OCI-LY3 (cell line): Measurements from ENCODE around the gene MGMT.

Experiments used
- H2AFZ ChIP-seq: fragments of 200-600, 300-600 bp; shearing (Covaris generic); 2 replicates; pipeline ENCODE4 v1.6.0; 2014; ENCODE audit warnings: antibody characterized with exemption, low read depth, low read length
- H3K27ac ChIP-seq: fragments of 200-600, 300-600 bp; sonication (generic); 2 replicates; pipeline ENCODE4 v1.5.1; 2014; ENCODE audit warnings: mild to moderate bottlenecking, low read length, moderate library complexity, mixed read lengths
- H3K27me3 ChIP-seq: fragments of 200-600, 300-600 bp; sonication (generic); 2 replicates; pipeline ENCODE4 v1.6.1; 2014; ENCODE audit warnings: low read depth, low read length, mixed read lengths
- H3K36me3 ChIP-seq: fragments of 200-600, 300-600 bp; sonication (generic); replicated peaks from 2 replicates; pipeline ENCODE3; 2014; ENCODE audit warnings: low read depth, low read length, mixed read lengths
- H3K4me1 ChIP-seq: fragments of 300-600, 200-600 bp; sonication (generic); 2 replicates; pipeline ENCODE4 v1.6.1; 2014; ENCODE audit warnings: low read length, mixed read lengths
- H3K4me2 ChIP-seq: fragments of 200-600, 300-600 bp; sonication (generic); 2 replicates; pipeline ENCODE4 v1.6.1; 2014; ENCODE audit warnings: low read length, mixed read lengths
- H3K4me3 ChIP-seq: fragments of 300-600, 200-600 bp; sonication (generic); 2 replicates; pipeline ENCODE4 v1.5.1; 2014; ENCODE audit warnings: antibody characterized with exemption, mild to moderate bottlenecking, low read length, moderate library complexity
- H3K79me2 ChIP-seq: fragments of 300-600, 200-600 bp; shearing (Covaris generic); 2 replicates; pipeline ENCODE4 v1.6.1; 2014; ENCODE audit warnings: mild to moderate bottlenecking, low read length, mixed read lengths
- H3K9ac ChIP-seq: fragments of 300-600, 200-600 bp; shearing (Covaris generic); 2 replicates; pipeline ENCODE4 v1.6.0; 2014; ENCODE audit warnings: mild to moderate bottlenecking, low read length, moderate library complexity
- H3K9me3 ChIP-seq: fragments of 200-600, 300-600 bp; shearing (Covaris generic); 2 replicates; pipeline ENCODE4 v1.6.1; 2014; ENCODE audit warnings: low read length, mixed read lengths; ENCODE audit not compliant: insufficient read depth
- H4K20me1 ChIP-seq: fragments of 200-600, 300-600 bp; sonication (generic); 2 replicates; pipeline ENCODE4 v1.6.1; 2016; ENCODE audit warnings: low read length, mixed read lengths; ENCODE audit not compliant: insufficient read depth
- EZH2phosphoT487 ChIP-seq: fragments of 200-600 bp; shearing (Covaris generic); IDR thresholded peaks from 2 replicates; pipeline ENCODE4 v1.6.1; 2018; ENCODE audit warnings: antibody characterized with exemption, mixed run types, low read depth
- TF ChIP-seq, protein P1 (sequence below): fragments of 200-600, 300-600 bp; sonication (generic); IDR thresholded peaks from 2 replicates; pipeline ENCODE4 v1.5.1; 2014; ENCODE audit warnings: antibody characterized with exemption, low read length, low read depth

MGMT gene

DNA sequence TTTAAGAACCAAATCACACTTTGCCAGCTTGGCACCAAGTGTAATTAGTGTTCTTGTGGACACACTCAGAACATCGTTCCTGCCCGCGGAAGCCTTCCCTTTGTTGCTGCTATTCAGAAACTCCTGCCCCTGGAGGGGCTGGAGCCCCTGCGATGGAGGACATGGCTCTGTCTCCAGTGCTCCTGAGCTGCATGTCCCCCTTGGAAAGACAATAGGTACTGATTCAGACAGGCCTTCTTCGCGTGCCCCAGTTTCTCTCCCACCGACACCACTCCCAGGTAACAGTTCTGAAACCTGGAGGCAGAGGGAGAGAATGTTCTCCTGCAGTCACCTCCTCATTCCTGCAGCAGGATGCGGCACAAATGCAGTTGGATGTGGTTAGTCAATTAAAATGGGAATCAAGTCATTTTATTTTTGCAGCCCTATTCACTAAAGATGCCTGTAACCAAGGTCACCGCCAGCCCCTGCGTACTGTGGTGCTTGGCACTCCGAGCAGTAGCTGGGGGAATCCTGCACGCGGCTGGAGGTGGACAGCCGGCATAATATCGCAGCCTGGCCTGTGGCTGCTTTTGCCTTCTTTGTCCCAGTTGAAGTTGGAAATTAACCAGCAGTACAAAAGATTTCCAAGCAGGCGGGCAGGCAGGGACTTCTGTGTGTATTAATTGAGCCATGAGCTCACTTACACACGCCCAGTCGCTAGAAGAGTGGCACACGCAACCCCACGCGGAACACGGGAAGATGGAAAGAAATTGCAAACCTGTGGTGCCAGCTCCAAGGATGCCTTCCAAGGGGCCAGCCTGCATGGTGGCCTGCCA lies 291.4 kb downstream of the MGMT start:
- Histone ChIP-seq H3K9ac (no peak overlapping the region), H3K36me3 (no peaks in the 10 kb centered on the region), H2AFZ (no peak overlapping the region), H3K9me3 (no peaks in the 10 kb centered on the region), H3K4me1 (no peaks in the 10 kb centered on the region), H3K4me3 (no peak overlapping the region), H3K79me2 (no peaks in the 10 kb centered on the region), H4K20me1 (no peaks in the 10 kb centered on the region), H3K4me2 (no peak overlapping the region), H3K27me3 (no peaks in the 10 kb centered on the region), H3K27ac (no peak overlapping the region)
- no peak for TF ChIP-seq EZH2phosphoT487
- TF ChIP-seq, protein P1, sequence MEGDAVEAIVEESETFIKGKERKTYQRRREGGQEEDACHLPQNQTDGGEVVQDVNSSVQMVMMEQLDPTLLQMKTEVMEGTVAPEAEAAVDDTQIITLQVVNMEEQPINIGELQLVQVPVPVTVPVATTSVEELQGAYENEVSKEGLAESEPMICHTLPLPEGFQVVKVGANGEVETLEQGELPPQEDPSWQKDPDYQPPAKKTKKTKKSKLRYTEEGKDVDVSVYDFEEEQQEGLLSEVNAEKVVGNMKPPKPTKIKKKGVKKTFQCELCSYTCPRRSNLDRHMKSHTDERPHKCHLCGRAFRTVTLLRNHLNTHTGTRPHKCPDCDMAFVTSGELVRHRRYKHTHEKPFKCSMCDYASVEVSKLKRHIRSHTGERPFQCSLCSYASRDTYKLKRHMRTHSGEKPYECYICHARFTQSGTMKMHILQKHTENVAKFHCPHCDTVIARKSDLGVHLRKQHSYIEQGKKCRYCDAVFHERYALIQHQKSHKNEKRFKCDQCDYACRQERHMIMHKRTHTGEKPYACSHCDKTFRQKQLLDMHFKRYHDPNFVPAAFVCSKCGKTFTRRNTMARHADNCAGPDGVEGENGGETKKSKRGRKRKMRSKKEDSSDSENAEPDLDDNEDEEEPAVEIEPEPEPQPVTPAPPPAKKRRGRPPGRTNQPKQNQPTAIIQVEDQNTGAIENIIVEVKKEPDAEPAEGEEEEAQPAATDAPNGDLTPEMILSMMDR = no peak

DNA sequence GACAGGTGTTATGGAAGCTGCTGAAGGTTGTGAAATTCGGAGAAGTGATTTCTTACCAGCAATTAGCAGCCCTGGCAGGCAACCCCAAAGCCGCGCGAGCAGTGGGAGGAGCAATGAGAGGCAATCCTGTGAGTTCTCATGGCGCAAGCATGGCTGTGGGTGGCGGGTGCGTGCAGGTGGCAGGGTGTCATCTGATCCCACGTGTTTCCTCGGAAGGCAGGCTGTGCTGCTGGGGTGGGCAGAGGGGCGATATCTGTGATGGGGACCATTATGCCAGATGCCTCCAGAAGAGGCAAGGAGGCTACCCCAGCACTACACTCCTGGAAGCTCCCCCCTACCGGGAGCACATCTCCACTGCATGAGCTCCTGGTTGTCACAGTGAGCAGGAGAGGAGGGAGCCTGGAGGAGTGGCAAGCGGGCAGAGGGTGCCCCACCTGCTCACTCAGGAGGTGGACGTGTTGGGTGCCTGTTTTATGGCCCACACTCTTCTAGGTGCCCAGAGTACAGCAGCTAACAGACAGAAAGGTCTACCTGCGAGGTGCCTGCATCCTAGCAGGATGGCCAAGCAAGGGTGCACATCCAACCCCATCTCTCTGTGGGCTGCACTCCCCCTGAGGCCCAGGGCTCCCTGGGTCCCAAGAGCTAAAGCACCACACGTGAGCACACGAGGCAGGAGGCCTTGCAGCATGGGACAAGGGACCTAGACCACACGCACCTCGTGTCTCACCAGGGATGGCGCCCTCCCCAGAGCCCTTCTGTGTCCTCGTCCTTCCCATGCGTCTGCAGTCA lies 292.4 kb downstream of the MGMT start:
- Histone ChIP-seq H3K4me2 (no peak overlapping the region), H2AFZ (no peak overlapping the region), H3K27ac (no peak overlapping the region), H3K27me3 (no peaks in the 10 kb centered on the region), H3K9me3 (no peaks in the 10 kb centered on the region), H4K20me1 (no peaks in the 10 kb centered on the region), H3K36me3 (no peaks in the 10 kb centered on the region), H3K4me1 (no peaks in the 10 kb centered on the region), H3K9ac (no peak overlapping the region), H3K79me2 (no peaks in the 10 kb centered on the region), H3K4me3 (no peak overlapping the region)
- no peak for TF ChIP-seq EZH2phosphoT487
- TF ChIP-seq, protein P1 = no peak

DNA sequence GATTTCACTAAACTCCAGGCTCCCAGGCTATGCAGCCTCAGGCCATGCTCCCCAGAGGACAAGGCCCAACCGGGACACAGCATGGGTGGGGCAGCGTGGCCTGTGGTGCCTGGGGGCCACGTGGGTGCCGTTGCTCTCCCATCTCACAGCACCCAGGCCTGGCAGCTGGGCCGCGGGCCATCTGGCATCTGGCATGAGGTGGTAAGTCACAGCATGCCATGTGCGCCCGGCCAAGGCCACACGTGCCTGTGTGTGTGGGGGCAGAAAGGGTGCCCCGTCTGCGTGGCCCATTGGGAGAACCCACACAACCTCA lies 292.9 kb downstream of the MGMT start:
- no peak overlapping the region for H3K27ac ChIP-seq

DNA sequence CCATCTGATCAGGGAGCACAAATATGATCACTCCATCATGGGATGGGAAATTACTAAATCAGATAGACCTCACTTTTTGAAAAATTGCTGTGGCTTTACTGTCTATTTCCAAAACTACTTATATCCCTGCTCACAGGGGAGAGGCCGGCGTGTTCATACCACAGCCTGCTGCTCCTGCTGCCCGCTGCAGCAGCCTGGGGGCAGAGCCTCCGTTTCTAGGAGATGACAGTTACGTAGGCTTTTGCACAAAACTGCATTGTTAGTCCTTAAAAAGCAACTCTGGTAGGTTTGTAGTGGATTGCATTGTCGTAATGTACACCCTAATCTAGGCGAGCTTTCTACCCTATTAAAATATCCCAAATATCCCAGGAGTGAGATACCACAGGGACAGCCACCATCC lies 293.4 kb downstream of the MGMT start:
- no peaks in the 10 kb centered on the region for H4K20me1 ChIP-seq
- no peaks in the 10 kb centered on the region for H3K79me2 ChIP-seq
- TF ChIP-seq, protein P1 = no peak
- no peak for TF ChIP-seq EZH2phosphoT487
- H3K4me1 ChIP-seq = no peaks in the 10 kb centered on the region
- no peak overlapping the region for H3K4me3 ChIP-seq
- no peak overlapping the region for H3K4me2 ChIP-seq
- H3K27me3 ChIP-seq = no peaks in the 10 kb centered on the region
- H3K9ac ChIP-seq = no peak overlapping the region
- no peak overlapping the region for H3K27ac ChIP-seq
- no peak overlapping the region for H2AFZ ChIP-seq
- no peaks in the 10 kb centered on the region for H3K36me3 ChIP-seq
- no peaks in the 10 kb centered on the region for H3K9me3 ChIP-seq

More for the DNA sequence above, 292.9 kb downstream of the MGMT start:
- no peak for TF ChIP-seq EZH2phosphoT487
- TF ChIP-seq, protein P1 = no peak
- Histone ChIP-seq H3K4me1 (no peaks in the 10 kb centered on the region), H3K4me2 (no peak overlapping the region), H4K20me1 (no peaks in the 10 kb centered on the region), H3K4me3 (no peak overlapping the region), H3K27me3 (no peaks in the 10 kb centered on the region), H3K9me3 (no peaks in the 10 kb centered on the region), H2AFZ (no peak overlapping the region), H3K36me3 (no peaks in the 10 kb centered on the region), H3K79me2 (no peaks in the 10 kb centered on the region), H3K9ac (no peak overlapping the region)
